Left ventricle myocardium superior (tissue), 1 donor: ENCODE results near the gene CNNM2. TPM values are rescaled to one million over a fixed set of nuclear protein-coding genes. Genes with fewer than 3 reads are reported as not detected.
A peak's percentile ranks its signal among the peaks of the same experiment; 100 is the strongest.

Experiments
- ATAC-seq: fragments of 200-7000 bp; cut with Tn5 transposase; one replicate; pipeline ENCODE4 v1.9.1; 2020; ENCODE audit warnings: mild to moderate bottlenecking, moderate library complexity
- DNase-seq: peaks from one replicate; pipeline ENCODE4 v3.0.0-alpha.2; 2020
- intact Hi-C: fragments of 100-400 bp; cut with micrococcal nuclease; formaldehyde crosslinking; loops from one replicate; pipeline ENCODE4 v1.11.0; 2022
- long read RNA-seq: library from polyadenylated mRNA; unstranded; transcript quantifications from one replicate; pipeline ENCODE4 v2.0.0, GENCODE V29; 2021
- total RNA-seq: library from RNA; stranded (reverse); fragmentation: NEBNext Ultra II Directional; extraction: Animal tissue kit (Norgen Biotek cat#: 25700); gene quantifications from one replicate; pipeline ENCODE4 v1.2.1, GENCODE V29; 2021
- donor health status: DM: no; HTN: yes; CAD: no; lungs with severe emphysema.

Gene CNNM2
- 4.2 TPM for total RNA-seq
- long read RNA-seq, partial matches to known transcripts: 0 of 3 reads
- long read RNA-seq, other reads (novel, unspliced or antisense): 1 of 3 reads

DNA sequence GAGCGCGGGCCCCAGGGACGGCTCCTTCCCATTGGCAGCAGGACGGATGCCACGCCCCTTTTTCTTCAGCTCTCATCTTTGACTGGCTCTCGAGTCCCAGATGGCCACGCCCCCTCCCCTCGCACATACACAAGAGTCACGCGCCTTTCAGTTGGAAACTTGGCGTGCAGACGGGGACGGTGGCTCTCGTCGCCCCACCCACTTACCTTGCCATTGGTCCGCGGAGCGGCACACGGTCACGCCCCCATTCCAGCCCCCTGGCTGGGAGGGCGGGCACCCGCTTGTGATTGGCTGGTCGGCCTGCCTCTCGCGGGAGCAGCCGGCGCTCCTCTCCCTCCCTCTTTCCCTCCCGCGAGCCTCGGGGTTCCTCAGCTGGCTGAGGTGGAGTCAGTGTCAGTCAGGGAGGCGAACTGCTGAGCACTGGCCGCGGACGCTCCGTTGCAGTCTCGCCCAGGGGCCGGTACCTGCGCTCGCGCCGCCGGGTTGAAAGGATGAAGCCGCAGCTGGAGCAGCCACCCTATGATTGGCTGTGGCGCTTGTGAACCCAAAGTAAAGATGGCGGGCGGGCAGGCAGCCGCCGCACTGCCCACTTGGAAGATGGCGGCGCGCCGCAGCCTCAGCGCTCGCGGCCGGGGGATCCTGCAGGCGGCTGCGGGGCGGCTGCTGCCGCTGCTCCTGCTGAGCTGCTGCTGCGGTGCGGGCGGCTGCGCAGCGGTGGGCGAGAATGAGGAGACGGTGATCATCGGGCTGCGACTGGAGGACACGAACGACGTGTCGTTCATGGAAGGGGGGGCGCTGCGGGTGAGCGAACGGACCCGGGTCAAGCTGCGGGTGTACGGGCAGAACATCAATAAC is at the start of gene CNNM2:
CNNM2 (plus strand) TSS at position 333 of the 855 bp plus-strand sequence; CDS start at position 520, 187 bp downstream.
- ATAC-seq: peak; percentile 97
- intact Hi-C loops: loop anchor here (5.0 to 10.0 kb wide), 2 partner anchors 147 to 324 kb away; no protein-coding TSS in a partner anchor

DNA sequence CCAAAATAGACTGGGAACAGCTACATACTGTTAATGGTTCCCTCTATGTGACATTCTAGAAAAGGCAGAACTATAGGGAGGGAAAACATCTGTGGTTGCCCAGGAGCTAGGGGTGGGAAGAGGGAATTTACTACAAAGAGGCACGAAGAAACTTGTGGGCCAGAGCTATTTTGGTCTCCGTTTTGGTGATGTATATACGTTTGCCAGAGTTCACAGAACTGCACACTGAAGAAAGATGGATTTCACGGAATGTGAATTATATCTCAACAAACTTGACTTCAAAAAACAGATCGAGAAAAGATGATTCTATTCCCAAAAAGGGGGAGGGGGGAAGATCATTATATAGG is 49.2 kb upstream of the CNNM2 start:
- ATAC-seq (no peak), DNase-seq (no peak)
- intact Hi-C loops: no loop called here

More for the DNA sequence above, at the start of gene CNNM2:
- peak; percentile 100 for DNase-seq

DNA sequence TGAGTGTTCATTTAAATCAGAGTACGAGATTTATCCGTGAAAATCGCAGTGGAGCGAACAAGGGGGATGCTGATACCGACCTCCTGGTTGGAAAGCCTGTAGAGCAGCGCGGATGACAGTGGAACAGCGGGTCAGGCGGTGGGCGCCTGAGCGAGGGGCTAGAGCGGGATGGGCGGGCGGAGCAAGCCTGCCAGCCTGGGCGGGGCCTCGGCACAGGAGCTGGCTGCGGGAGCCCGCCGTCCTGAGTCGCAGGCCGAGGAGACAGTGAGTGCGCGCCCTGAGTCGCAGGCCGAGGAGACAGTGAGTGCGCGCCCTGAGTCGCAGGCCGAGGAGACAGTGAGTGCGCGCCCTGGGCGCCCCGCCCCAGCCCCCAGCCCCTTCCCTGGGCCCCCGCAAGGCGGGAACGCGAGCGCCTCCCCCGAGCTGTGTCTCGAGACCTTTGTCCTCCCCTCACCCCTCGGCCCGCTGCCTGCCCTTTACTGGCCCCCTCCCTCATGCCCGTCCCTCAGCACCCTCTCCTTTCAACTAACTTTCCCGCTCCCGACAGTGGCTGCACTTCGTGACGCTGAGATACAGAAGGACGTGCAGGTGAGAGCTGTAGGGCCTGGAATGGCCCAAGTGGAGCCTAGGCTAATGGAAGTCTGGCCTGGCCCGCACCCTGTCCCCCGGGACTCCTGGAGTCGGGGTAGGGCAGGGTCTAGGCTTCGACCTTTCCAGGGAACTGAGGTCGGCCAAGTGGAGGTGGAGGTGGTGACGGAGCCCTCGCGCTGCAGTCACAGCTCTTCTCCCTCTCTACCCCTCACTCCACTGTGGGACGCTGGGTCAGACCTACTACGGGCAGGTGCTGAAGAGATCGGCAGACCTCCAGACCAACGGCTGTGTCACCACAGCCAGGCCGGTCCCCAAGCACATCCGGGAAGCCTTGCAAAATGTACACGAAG is 48.6 kb upstream of the CNNM2 start, which contains the start of gene AS3MT:
AS3MT (plus strand) TSS at position 213 of the 941 bp plus-strand sequence; CDS start at position 336, 123 bp downstream.
- ATAC-seq (peak; percentile 93), DNase-seq (peak; percentile 68)
- intact Hi-C loops: no loop called here

DNA sequence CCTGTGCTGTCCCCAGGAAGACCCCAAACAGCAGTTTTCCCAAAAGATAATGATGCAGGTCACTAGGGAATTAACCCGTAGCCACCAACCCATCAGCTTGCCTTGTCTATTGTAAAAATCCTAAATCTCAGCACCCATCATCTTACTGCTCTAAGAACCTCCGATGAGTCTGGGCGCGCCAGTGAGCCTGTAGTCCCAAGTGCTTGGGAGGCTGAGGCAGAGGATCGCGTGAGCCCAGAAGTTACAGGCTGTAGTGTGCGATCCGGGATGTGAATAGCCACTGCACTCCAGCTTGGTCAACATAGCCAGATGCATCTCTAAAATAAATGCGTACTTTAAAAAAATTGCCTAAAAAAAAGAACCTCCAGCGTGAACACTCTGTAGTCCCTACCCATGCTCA is 47.9 kb upstream of the CNNM2 start:
- intact Hi-C loops: no loop called here
- ATAC-seq: peak; percentile 14
- DNase-seq: no peak

DNA sequence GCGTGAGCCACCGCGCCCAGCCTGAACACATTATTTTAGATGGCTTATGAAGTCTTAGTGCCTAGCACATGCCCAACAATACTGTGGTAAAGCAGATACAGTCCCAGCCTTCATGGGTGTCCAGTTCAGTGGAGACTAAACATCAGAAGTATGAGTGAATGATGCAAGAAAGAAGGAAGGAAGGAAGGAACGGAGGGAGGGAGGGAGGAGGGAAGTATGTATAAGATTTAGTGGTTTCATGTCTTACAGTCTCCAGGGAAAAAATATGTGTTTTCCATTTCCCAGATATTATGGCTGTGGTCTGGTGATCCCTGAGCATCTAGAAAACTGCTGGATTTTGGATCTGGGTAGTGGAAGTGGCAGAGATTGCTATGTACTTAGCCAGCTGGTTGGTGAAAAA is 45.9 kb upstream of the CNNM2 start:
- ATAC-seq (no peak), DNase-seq (no peak)
- intact Hi-C loops: no loop called here

DNA sequence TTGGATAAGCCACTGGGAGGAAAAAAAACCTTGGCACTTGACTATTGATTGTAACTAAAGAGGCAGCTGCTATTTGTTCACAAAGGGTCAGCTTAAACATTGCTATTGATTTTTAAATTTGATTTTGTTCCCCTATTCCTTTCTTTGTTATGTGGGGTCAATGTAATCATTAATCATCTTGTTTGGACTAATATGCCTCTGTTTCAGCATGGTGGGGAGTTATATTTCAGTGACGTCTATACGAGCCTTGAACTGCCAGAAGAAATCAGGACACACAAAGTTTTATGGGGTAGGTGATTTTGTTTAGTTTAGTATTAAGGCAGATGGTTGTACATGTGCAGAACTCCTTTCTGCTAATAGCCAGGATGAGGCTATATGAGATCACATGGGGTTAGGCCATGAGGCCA is 41.3 kb upstream of the CNNM2 start:
- intact Hi-C loops: no loop called here
- ATAC-seq (no peak), DNase-seq (no peak)

DNA sequence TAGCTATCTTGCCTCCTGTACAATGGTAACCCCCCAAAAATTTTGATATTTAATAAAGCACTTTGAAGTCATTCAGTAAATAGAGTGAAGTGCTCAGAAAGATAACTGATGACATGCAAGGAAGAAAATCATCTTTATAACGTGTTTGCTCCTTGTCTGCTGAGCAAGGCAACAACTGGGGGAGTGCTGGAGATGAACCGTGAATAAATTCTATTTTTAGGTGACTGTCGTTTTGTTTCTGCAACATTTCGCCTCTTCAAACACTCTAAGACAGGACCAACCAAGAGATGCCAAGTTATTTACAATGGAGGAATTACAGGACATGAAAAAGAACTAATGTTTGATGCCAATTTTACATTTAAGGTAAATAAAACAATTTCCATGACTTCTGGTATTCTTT is 39.5 kb upstream of the CNNM2 start:
- intact Hi-C loops: no loop called here
- peak; percentile 50 for ATAC-seq
- DNase-seq: no peak

DNA sequence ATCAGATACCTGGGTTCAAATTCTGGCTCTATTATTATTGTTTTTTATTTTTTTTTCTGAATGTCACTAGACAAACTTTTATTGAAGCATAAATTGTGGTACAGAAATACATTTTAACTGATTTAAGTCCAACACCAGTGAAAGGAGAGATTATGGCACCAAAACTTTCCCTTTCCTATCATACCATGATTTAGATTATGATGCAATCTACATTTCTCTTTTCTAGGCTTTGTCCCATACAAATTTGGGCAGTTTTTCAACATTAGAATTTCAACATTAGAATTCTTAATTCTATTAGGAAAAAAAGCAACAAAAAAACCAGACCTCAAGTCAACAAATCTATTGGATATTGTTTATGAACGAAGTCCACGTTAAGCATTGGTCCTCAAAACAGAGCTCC is 37.8 kb upstream of the CNNM2 start:
- intact Hi-C loops: no loop called here
- DNase-seq (no peak), ATAC-seq (no peak)

DNA sequence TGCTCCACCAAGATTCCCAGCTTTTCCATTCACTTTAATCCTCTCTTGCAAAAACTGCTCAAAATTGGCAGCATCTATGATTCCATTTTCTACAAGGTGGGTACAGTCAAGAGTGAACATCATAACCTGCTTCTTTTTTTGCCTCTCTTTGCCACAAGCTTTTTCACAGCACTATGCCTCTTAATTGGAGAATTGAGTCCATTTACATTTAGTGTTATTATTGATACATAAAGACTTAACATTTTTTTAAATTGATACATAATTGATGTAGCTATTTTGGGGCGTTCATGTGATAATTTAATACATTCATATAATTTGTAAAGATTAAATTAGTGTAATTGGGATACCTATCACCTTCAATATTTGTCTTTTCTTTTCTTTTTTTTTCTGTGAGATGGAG is 30.0 kb upstream of the CNNM2 start:
- ATAC-seq (no peak), DNase-seq (no peak)
- intact Hi-C loops: no loop called here

DNA sequence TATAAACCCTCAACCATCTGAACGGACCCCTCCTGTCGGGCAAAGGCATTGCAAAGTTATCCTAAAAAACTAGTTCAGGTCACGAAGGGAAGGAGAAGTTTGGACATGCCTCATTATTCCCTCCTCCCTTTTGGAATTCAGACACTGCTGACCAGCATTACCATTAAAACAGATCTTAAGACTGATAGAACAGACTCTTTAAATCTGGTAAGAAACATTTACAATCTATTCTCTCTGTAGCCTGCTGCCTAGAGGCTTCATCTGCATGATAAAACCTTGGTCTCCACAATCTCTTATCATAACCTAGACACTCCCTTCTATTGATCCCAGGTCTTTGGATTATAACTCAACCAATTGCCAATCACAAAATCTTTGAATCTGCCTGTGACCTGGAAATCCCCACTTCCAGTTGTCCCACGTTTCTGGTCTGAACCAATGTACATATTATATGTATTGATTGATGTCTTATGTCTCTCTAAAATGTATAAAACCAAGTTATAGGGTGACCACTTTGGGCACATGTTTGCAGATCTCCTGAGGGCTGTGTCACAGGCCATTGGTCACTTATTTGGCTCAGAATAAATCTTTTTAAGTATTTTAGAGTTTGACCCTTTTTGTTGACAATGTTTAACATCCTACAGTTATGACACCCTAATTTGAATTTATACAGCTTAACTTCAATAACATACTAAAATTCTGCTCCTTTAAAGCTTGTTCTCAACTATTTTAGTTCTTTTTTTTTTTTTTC is 23.5 kb upstream of the CNNM2 start:
- ATAC-seq (no peak), DNase-seq (no peak)
- intact Hi-C loops: no loop called here

DNA sequence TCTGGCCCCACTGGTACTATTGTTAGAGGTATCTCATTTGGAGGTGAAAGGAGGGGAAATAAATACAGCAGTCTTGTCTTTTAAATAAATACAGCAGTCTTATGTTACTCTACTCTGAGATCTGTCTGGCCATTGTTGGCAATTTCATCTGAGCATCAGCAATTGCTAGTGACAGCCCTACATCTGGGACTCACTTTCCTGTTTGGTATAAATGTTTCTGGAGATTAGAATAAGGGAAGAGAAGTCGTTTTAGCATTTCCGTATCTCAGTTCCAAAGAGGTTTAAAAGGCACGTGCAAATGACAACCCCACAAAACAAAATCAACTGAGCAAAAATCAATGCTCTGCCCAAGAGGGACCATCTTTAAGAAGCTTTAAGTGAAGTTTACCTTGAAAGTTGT is 18.1 kb upstream of the CNNM2 start:
- no peak for DNase-seq
- intact Hi-C loops: loop anchor here (5.0 kb wide), 2 partner anchors 58 to 173 kb away; no protein-coding TSS in a partner anchor
- no peak for ATAC-seq

DNA sequence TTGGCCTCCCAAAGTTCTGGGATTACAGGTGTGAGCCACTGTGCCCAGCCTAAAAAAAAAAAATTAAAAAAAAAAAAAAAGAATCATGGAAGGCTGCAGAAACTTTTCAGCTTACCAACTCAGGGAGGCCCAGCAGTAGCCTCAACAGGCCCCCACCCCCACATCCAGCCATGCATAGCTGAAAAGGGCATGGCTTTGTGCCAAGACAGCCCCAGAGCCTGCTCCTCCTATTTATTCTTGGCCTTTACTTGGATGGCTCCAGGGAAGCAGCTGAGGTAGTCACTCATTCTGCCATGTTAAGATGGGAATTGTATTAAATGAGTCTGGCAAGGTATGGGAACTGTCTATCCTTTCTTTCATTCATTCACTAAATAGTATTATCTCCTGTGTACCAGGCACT is 13.7 kb upstream of the CNNM2 start:
- ATAC-seq (peak; percentile 33), DNase-seq (peak; percentile 31)
- intact Hi-C loops: loop anchor here (5.0 kb wide), 2 partner anchors 62 to 177 kb away; no protein-coding TSS in a partner anchor

DNA sequence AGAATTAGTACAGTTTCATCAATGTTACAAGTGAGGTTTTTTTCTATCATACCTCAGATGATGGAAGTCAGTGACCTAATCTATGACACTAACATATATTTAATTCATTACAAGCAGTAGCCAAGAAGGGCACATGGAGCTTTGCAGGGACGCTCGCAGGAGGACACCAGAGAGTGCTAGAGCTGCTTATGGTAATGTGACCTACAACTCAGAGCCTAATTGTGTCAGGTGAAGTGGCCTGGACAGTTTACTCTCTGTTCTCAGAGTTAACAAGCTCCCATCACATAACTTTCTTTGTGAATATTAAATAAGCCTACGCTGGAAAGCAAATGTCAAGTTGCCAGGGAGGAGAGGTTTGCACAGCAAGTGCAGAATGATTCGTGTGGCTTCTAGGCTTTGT is 11.6 kb upstream of the CNNM2 start:
- peak; percentile 74 for ATAC-seq
- intact Hi-C loops: no loop called here
- DNase-seq: no peak

DNA sequence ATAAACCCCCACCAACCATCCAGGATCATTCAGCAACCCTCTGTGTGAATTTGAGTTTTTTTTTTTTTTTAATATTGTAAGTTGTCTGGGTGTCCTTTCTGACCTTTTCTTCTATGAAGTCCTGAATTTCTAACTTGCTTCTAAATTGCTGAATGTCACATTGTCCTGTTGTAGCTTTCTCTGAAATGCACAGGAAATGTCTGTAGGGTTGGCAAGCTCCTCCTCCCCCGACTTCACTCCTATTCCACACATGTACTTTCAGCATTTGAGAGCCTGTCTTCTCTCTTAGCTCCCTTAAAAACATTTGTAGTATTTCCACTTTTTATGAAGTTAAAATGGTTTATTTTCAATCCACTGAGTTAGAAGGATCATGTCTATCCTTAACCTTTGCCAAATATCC is 3.3 kb upstream of the CNNM2 start:
- intact Hi-C loops: loop anchor here (5.0 to 10.0 kb wide), 2 partner anchors 150 to 328 kb away; no protein-coding TSS in a partner anchor
- no peak for ATAC-seq
- DNase-seq: no peak

DNA sequence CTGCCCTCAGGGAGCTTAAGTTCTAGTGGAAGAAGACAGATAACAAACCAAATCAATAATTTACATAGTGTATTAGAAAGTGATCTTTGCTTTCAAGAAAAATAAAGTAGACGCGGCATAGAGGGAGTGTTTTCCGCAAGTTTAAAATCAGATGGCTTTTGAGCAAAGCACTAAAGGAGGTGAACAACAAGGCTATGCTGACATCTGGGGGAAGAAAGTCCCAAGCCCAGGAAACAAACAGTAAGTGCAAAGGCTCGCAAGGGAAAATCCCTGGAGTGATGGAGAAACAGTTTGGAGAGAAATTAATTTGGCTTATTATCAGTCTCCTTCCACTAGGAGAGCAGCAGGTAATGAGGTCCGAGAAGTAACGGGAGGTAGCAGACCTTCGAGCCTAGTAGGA is 1.9 kb upstream of the CNNM2 start:
- ATAC-seq (no peak), DNase-seq (no peak)
- intact Hi-C loops: loop anchor here (5.0 to 10.0 kb wide), 2 partner anchors 149 to 326 kb away; no protein-coding TSS in a partner anchor

DNA sequence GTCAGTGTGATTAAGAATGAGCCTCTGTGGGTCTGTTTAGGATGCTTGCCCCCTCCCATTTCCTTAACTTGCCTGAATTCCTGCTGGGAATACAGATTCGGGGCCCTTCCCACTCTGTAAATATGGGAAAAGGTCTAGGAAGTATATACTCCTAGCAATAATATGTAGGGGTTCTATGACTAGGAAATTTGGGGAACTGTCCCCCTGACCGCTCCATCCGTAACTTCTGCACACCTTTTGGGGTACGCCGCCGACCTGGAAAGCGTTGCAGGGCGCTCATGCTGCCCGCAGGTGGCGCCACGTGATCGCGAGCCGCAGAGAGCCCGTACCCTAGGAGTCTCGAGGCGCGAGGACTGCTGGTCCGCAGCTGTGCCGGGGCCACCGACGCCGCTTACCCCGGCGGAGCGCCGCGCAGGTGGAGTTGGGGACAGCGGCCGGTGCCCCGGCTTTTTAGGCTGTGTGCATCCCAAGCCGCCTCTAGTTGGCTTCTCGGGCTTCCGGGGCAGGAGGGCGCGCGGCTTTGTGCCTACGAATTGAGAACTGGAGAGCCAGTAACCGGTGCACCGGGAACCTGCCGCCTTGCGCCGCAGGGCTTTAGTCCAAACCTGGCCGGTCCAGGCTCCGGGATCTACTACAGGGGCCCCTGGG is 656 bp upstream of the CNNM2 start:
- intact Hi-C loops: loop anchor here (5.0 to 10.0 kb wide), 2 partner anchors 147 to 325 kb away; no protein-coding TSS in a partner anchor
- DNase-seq (peak; percentile 89), ATAC-seq (peak; percentile 79)

DNA sequence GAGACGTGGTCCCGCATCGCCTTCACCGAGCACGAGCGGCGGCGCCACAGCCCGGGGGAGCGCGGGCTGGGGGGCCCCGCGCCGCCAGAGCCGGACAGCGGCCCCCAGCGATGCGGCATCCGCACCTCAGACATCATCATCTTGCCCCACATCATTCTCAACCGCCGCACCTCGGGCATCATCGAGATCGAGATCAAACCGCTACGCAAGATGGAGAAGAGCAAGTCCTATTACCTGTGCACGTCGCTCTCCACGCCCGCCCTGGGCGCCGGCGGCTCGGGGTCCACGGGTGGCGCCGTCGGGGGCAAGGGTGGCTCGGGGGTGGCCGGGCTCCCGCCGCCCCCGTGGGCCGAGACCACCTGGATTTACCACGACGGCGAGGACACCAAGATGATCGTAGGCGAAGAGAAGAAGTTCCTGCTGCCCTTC is 737 bp downstream of the CNNM2 start:
- intact Hi-C loops: loop anchor here (5.0 to 10.0 kb wide), 2 partner anchors 146 to 323 kb away; no protein-coding TSS in a partner anchor
- no peak for ATAC-seq
- DNase-seq: no peak
